Loucy (cell line): ENCODE data around the gene C9.
A peak's percentile ranks its signal among the peaks of the same experiment; 100 is the strongest.
"Not testable (repeated sequence)": the region's sequence is repeated elsewhere in the genome, so short reads cannot be mapped to it uniquely, and the experiment has no call there.

Source experiments
- H2AFZ ChIP-seq: fragments of 200-600 bp; sonication (generic); 2 replicates; pipeline ENCODE4 v1.6.0; 2016; ENCODE audit warnings: antibody characterized with exemption, mild to moderate bottlenecking, low read length, moderate library complexity
- H3F3A ChIP-seq: fragments of 200-600 bp; 2 replicates; pipeline ENCODE4 v1.6.0; 2016; ENCODE audit warnings: antibody characterized with exemption, low read depth, mild to moderate bottlenecking
- H3K27me3 ChIP-seq: fragments of 200-600 bp; sonication (generic); 2 replicates; pipeline ENCODE4 v1.6.1; 2014; ENCODE audit warnings: low read length, mild to moderate bottlenecking; ENCODE audit not compliant: insufficient read depth, poor library complexity, severe bottlenecking
- H3K36me3 ChIP-seq: fragments of 200-600 bp; sonication (generic); 2 replicates; pipeline ENCODE4 v1.6.1; 2016; ENCODE audit warnings: low read length; ENCODE audit not compliant: insufficient read depth
- H3K4me1 ChIP-seq: fragments of 200-600 bp; sonication (generic); 2 replicates; pipeline ENCODE4 v1.5.1; 2014; ENCODE audit warnings: low read length, mild to moderate bottlenecking; ENCODE audit not compliant: insufficient read depth, poor library complexity, severe bottlenecking
- H3K4me2 ChIP-seq: fragments of 200-600 bp; sonication (generic); 2 replicates; pipeline ENCODE4 v1.6.0; 2014; ENCODE audit warnings: antibody characterized with exemption, low read length, low read depth, mild to moderate bottlenecking; ENCODE audit not compliant: poor library complexity, severe bottlenecking
- H3K4me3 ChIP-seq: fragments of 200-600 bp; sonication (generic); 2 replicates; pipeline ENCODE4 v1.5.1; 2014; ENCODE audit warnings: low read length, mild to moderate bottlenecking, mixed read lengths; ENCODE audit not compliant: poor library complexity, severe bottlenecking
- H3K79me2 ChIP-seq: fragments of 200-600 bp; sonication (generic); 2 replicates; pipeline ENCODE4 v1.6.1; 2014; ENCODE audit warnings: low read length; ENCODE audit not compliant: insufficient read depth
- H3K9ac ChIP-seq: fragments of 200-600 bp; sonication (generic); 2 replicates; pipeline ENCODE4 v1.6.0; 2014; ENCODE audit warnings: mild to moderate bottlenecking, low read depth, low read length, moderate library complexity; ENCODE audit not compliant: poor library complexity, severe bottlenecking
- H3K9me2 ChIP-seq: fragments of 200-600 bp; sonication (generic); replicated peaks from 2 replicates; pipeline ENCODE4 v1.6.1; 2016; ENCODE audit warnings: low read depth, low read length, mixed read lengths
- H3K9me3 ChIP-seq: fragments of 200-600 bp; sonication (generic); 2 replicates; pipeline ENCODE4 v1.6.1; 2014; ENCODE audit warnings: mild to moderate bottlenecking, antibody characterized with exemption, low read length, low read depth; ENCODE audit not compliant: insufficient read depth
- H4K20me1 ChIP-seq: fragments of 200-600 bp; sonication (generic); 2 replicates; pipeline ENCODE4 v1.6.0; 2014; ENCODE audit warnings: antibody characterized with exemption, low read length, mild to moderate bottlenecking; ENCODE audit not compliant: insufficient read depth, poor library complexity, severe bottlenecking
- CTCF ChIP-seq: fragments of 200-600 bp; sonication (generic); conservative IDR thresholded peaks from 2 replicates; pipeline ENCODE4 v1.5.1; 2014; ENCODE audit warnings: mild to moderate bottlenecking, antibody characterized with exemption, low read length
- EZH2phosphoT487 ChIP-seq: fragments of 200-600 bp; IDR thresholded peaks from 2 replicates; pipeline ENCODE4 v1.6.1; 2018; ENCODE audit warnings: antibody characterized with exemption, mild to moderate bottlenecking, moderate library complexity, borderline replicate concordance

The C9 gene

GRCh38 chr5:39282561-39282960 is 81.7 kb downstream of the C9 start:
- no peak overlapping the region for H3K4me2 ChIP-seq
- H3K79me2 ChIP-seq = no peaks in the 10 kb centered on the region
- no peaks in the 10 kb centered on the region for H4K20me1 ChIP-seq
- H2AFZ ChIP-seq = peak overlapping the region; percentile 32; the same call in 1 of the 2 replicates
- no peaks in the 10 kb centered on the region for H3K9me2 ChIP-seq
- no peak overlapping the region for H3K4me3 ChIP-seq
- no peaks in the 10 kb centered on the region for H3K9me3 ChIP-seq
- no peaks in the 10 kb centered on the region for H3K27me3 ChIP-seq
- no peaks in the 10 kb centered on the region for H3F3A ChIP-seq
- H3K36me3 ChIP-seq = no peaks in the 10 kb centered on the region
- no peak for TF ChIP-seq EZH2phosphoT487
- no peak for TF ChIP-seq CTCF
- no peak overlapping the region for H3K9ac ChIP-seq
- H3K4me1 ChIP-seq = no peaks in the 10 kb centered on the region

- not testable (repeated sequence) for H3K4me3 ChIP-seq, H3K9me2 ChIP-seq, H3K9me3 ChIP-seq, H3K36me3 ChIP-seq, H3F3A ChIP-seq, H4K20me1 ChIP-seq, H3K9ac ChIP-seq, H3K4me2 ChIP-seq, H2AFZ ChIP-seq, H3K79me2 ChIP-seq, H3K27me3 ChIP-seq
- H3K4me1 ChIP-seq = peaks cover 31% of the 10 kb centered on the region
Observed at GRCh38 chr5:39275865-39276264, 88.4 kb downstream of the C9 start.

- Histone ChIP-seq H4K20me1 (no peaks in the 10 kb centered on the region), H3K4me2 (peak overlapping the region; percentile 75), H3K9me3 (no peaks in the 10 kb centered on the region), H2AFZ (peak overlapping the region; percentile 79), H3K27me3 (no peaks in the 10 kb centered on the region), H3K9me2 (no peaks in the 10 kb centered on the region), H3K4me3 (peak overlapping the region; percentile 74), H3F3A (0 out of 2 replicates have a peak, but pooled peaks cover 5% of the 10 kb centered on the region), H3K79me2 (no peaks in the 10 kb centered on the region), H3K9ac (peak overlapping the region; percentile 76), H3K4me1 (peaks cover 37% of the 10 kb centered on the region), H3K36me3 (no peaks in the 10 kb centered on the region)
- no peak for TF ChIP-seq CTCF
- no peak for TF ChIP-seq EZH2phosphoT487
Observed at GRCh38 chr5:39274398-39275085, 89.8 kb downstream of the C9 start.
